Fibroblast of lung (primary cell): ENCODE results near the gene ST6GALNAC5. TPM values are rescaled to one million over a fixed set of nuclear protein-coding genes. Genes with fewer than 3 reads are reported as not detected.

Experiments
- DNase-seq, 2 donors: peaks; one replicate each; pipeline versions ENCODE4 v3.0.0 to v3.0.0-alpha.2; 2010; ENCODE audit warnings: low read depth in 2 of 2
- H2AFZ ChIP-seq: 2 replicates; pipeline ENCODE4 v1.5.1; 2012; ENCODE audit warnings: low read length, control low read depth, inconsistent platforms
- H3K27ac ChIP-seq: 2 replicates; pipeline ENCODE4 v1.5.1; 2011; ENCODE audit warnings: low read length, control low read depth; ENCODE audit not compliant: insufficient read depth
- H3K27me3 ChIP-seq: 2 replicates; pipeline ENCODE4 v1.5.1; 2011; ENCODE audit warnings: mild to moderate bottlenecking, low read length; ENCODE audit not compliant: control insufficient read depth, insufficient read depth
- H3K36me3 ChIP-seq: 2 replicates; pipeline ENCODE4 v1.5.1; 2011; ENCODE audit warnings: low read length; ENCODE audit not compliant: control insufficient read depth, insufficient read depth
- H3K4me1 ChIP-seq: 2 replicates; pipeline ENCODE4 v1.5.1; 2011; ENCODE audit warnings: low read length; ENCODE audit not compliant: control insufficient read depth, insufficient read depth; ENCODE audit errors: extremely low read depth
- H3K4me2 ChIP-seq: 2 replicates; pipeline ENCODE4 v1.5.1; 2011; ENCODE audit warnings: low read length, control low read depth; ENCODE audit not compliant: insufficient read depth; ENCODE audit errors: extremely low read depth
- H3K4me3 ChIP-seq, 4 experiments: fragments of 200-600 bp in 1 of 4; sonication (generic) in 1 of 4; replicated peaks in 1 of 4; 2 replicates each; pipeline ENCODE4 v1.5.1; 2011 to 2016; ENCODE audit warnings: low read length in 4 of 4, low read depth in 3 of 4, mild to moderate bottlenecking in 3 of 4, control low read depth in 2 of 4, inconsistent platforms in 1 of 4, mixed read lengths in 1 of 4; ENCODE audit not compliant: insufficient read depth in 1 of 4; ENCODE audit errors: control extremely low read depth in 1 of 4
- H3K79me2 ChIP-seq: 2 replicates; pipeline ENCODE4 v1.5.1; 2012; ENCODE audit warnings: mild to moderate bottlenecking, low read length, inconsistent platforms; ENCODE audit not compliant: control insufficient read depth, insufficient read depth
- H3K9ac ChIP-seq: 2 replicates; pipeline ENCODE4 v1.5.1; 2011; ENCODE audit warnings: mild to moderate bottlenecking, low read length, control low read depth; ENCODE audit not compliant: insufficient read depth
- H3K9me3 ChIP-seq: 2 replicates; pipeline ENCODE4 v1.5.1; 2012; ENCODE audit warnings: low read depth, low read length; ENCODE audit not compliant: control insufficient read depth, insufficient read depth
- H4K20me1 ChIP-seq: 2 replicates; pipeline ENCODE4 v1.5.1; 2011; ENCODE audit warnings: low read length; ENCODE audit not compliant: control insufficient read depth, insufficient read depth; ENCODE audit errors: extremely low read depth
- EZH2 ChIP-seq: IDR thresholded peaks from 2 replicates; pipeline ENCODE4 v1.5.1; 2012; ENCODE audit warnings: low read length, control low read depth, mild to moderate bottlenecking; ENCODE audit errors: missing control alignments
- polyA plus RNA-seq, 2 donors: library from polyadenylated mRNA; depleted of rRNA in 1 of 2; stranded (reverse) in 1 of 2; unstranded in 1 of 2; fragments of >200 nt; gene quantifications; 2 replicates each; pipeline ENCODE4 v1.2.1, GENCODE V29; 2011 to 2012; ENCODE audit warnings: missing spikeins in 1 of 2
- total RNA-seq: library from RNA; depleted of rRNA; stranded (reverse); fragments of >200 nt; gene quantifications from 2 replicates; pipeline ENCODE4 v1.2.1, GENCODE V29; 2014
- TF ChIP-seq, protein P1 (sequence below), 2 donors: IDR thresholded peaks in 1 of 2; conservative IDR thresholded peaks in 1 of 2; 1 replicate in 1 of 2; 2 replicates in 1 of 2; pipeline ENCODE4 v1.5.1; 2011 to 2012; ENCODE audit warnings: low read length in 2 of 2, control low read depth in 1 of 2, inconsistent platforms in 1 of 2, low read depth in 1 of 2, mild to moderate bottlenecking in 1 of 2

The ST6GALNAC5 gene
- total and polyA plus RNA-seq, 2 donors (not counting 1 experiment from before 2014, with no cell fraction given): 0.37 to 0.83 TPM

- Histone ChIP-seq H3K4me2 (no peak overlapping the region), H3K79me2 (no peaks in the 10 kb centered on the region), H3K9me3 (no peaks in the 10 kb centered on the region), H3K9ac (no peak overlapping the region), H4K20me1 (no peaks in the 10 kb centered on the region), H3K4me1 (no peaks in the 10 kb centered on the region), H2AFZ (no peak overlapping the region), H3K36me3 (no peaks in the 10 kb centered on the region), H3K27me3 (no peaks in the 10 kb centered on the region), H3K4me3 (no peak overlapping the region), H3K27ac (no peak overlapping the region)
- no peak for DNase-seq
- TF ChIP-seq EZH2: no peak
- TF ChIP-seq, protein P1, sequence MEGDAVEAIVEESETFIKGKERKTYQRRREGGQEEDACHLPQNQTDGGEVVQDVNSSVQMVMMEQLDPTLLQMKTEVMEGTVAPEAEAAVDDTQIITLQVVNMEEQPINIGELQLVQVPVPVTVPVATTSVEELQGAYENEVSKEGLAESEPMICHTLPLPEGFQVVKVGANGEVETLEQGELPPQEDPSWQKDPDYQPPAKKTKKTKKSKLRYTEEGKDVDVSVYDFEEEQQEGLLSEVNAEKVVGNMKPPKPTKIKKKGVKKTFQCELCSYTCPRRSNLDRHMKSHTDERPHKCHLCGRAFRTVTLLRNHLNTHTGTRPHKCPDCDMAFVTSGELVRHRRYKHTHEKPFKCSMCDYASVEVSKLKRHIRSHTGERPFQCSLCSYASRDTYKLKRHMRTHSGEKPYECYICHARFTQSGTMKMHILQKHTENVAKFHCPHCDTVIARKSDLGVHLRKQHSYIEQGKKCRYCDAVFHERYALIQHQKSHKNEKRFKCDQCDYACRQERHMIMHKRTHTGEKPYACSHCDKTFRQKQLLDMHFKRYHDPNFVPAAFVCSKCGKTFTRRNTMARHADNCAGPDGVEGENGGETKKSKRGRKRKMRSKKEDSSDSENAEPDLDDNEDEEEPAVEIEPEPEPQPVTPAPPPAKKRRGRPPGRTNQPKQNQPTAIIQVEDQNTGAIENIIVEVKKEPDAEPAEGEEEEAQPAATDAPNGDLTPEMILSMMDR (conservative IDR thresholded peaks at IDR 0.05 in 1 of 2, IDR thresholded peaks at IDR 0.05 in 1 of 2; ENCODE audit: low read depth in 1 of 2, low read length in 2 of 2): no peak
These were observed 11.2 kb upstream of the ST6GALNAC5 start for GRCh38 chr1:76856104-76856503.

DNA sequence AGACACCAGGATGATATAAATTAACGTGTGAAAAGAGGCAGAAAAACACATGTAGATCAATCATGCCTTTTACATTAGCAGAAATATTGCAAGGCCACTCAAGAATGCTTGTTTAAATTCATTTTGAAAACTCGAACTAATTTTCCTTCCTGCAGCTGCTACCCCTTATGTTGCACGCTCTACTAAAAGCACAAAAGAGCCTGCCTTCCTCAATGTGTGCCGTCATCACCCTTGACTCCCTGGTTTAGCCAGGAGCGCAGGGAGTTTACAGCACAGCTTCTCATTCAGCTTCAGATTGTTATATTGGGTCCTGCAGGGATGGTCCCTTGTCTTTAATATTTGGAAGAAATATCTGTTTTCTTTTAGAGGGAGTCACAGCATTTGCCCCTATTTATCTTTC lies 10.1 kb upstream of the ST6GALNAC5 start:
- no peak for TF ChIP-seq EZH2
- TF ChIP-seq, protein P1 (conservative IDR thresholded peaks at IDR 0.05 in 1 of 2, IDR thresholded peaks at IDR 0.05 in 1 of 2; ENCODE audit: low read depth in 1 of 2, low read length in 2 of 2): no peak
- no peak for DNase-seq
- H3K4me2 ChIP-seq: no peak overlapping the region
- no peak overlapping the region for H3K4me3 ChIP-seq
- H3K36me3 ChIP-seq: no peaks in the 10 kb centered on the region
- H3K4me1 ChIP-seq: no peaks in the 10 kb centered on the region
- no peak overlapping the region for H2AFZ ChIP-seq
- H4K20me1 ChIP-seq: no peaks in the 10 kb centered on the region
- no peak overlapping the region for H3K9ac ChIP-seq
- no peak overlapping the region for H3K27ac ChIP-seq
- no peaks in the 10 kb centered on the region for H3K79me2 ChIP-seq
- no peaks in the 10 kb centered on the region for H3K27me3 ChIP-seq
- no peaks in the 10 kb centered on the region for H3K9me3 ChIP-seq

DNA sequence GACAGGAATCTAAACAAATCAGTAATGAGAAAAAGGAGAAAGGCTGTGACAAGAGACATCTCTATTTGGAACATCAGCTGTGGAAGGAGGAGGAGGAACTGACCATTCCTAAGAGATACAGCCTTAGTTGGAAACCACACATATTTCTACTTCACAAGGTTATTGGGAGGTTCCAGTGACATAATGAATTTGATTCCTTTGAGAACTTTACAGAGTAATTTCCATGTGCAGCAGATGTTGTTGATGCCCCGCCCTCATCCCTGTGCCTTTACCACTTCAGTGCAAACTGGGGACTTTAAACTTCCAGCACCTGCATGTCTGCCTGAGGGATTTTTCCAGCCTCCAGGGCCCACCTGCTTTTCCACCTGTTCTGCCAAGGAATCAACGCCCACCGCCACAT lies 9.3 kb upstream of the ST6GALNAC5 start:
- H3K27ac ChIP-seq: no peak overlapping the region
- H3K36me3 ChIP-seq: no peaks in the 10 kb centered on the region
- H3K9ac ChIP-seq: no peak overlapping the region
- H3K9me3 ChIP-seq: no peaks in the 10 kb centered on the region
- no peaks in the 10 kb centered on the region for H3K4me1 ChIP-seq
- no peaks in the 10 kb centered on the region for H3K79me2 ChIP-seq
- no peaks in the 10 kb centered on the region for H3K27me3 ChIP-seq
- TF ChIP-seq EZH2: no peak
- TF ChIP-seq, protein P1 (conservative IDR thresholded peaks at IDR 0.05 in 1 of 2, IDR thresholded peaks at IDR 0.05 in 1 of 2; ENCODE audit: low read depth in 1 of 2, low read length in 2 of 2): no peak
- no peaks in the 10 kb centered on the region for H4K20me1 ChIP-seq
- DNase-seq: no peak
- H3K4me2 ChIP-seq: no peak overlapping the region
- H2AFZ ChIP-seq: no peak overlapping the region
- no peak overlapping the region for H3K4me3 ChIP-seq
